HG03520 (cell line): ENCODE data around the gene ARSJ.

ENCODE experiments used
- ATAC-seq: cut with Tn5 transposase; IDR thresholded peaks from one replicate; pipeline ENCODE4 v1.9.1; 2021; ENCODE audit warnings: mild to moderate bottlenecking, moderate library complexity; ENCODE audit not compliant: unreplicated experiment

ARSJ gene

GRCh38 chr4:113990886-113991285 is 11.4 kb upstream of the ARSJ start:
- no peak for ATAC-seq

GRCh38 chr4:113987382-113987941 is 8.0 kb upstream of the ARSJ start:
- no peak for ATAC-seq

DNA sequence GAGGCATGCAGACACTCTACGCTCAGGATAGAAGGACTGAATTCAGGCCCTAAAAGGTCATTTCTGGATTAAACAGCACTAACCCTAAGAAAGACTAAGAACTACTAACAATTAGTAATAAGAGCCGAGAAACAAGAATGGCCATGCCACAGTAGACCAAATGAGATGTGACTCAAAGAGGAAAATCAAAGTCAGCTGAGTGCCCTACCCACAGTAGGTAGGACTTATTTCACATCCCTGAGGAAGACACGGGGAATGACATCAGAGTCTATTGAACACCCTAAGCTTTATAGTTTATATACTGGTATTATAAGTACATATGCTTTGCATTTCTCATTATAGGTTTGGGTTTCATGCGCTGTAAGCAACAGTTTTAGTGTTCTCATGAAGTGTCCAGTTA is 2.7 kb upstream of the ARSJ start:
- no peak for ATAC-seq

GRCh38 chr4:113981591-113981990 is 2.1 kb upstream of the ARSJ start:
- no peak for ATAC-seq

DNA sequence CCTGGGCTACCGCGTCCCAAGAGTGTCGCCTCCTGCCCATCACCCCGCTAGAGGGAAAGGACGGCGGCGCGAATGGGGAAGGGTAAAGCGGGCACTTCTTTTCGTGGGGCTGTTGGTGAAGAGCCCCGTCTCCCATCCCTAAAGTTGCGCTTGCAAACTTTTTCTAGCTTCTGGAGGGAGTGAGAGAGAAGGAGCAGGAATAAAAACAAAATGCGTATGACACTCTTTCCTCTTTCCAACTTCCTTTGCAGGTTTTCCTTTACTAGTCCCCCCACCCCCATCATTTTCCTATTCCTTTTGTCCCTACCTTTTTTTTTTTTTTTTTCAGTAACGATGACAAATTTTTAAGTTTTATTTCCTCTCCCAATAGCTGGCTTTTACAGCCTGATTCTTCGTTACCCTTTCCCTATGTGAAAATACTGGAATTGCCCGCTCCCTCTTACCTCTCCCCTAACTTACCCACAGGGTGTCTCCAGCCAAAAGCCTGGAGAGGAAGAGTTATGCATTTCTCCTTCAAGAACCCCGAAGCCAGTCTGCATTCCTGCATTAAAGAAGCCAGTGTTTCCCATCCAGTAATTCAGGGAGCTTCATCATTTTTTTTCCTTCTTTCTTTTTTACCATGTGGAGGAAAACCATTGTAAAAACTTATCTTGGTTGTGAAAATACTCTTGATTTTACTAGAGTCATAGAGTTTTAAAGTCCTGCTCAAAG is 613 bp upstream of the ARSJ start:
- no peak for ATAC-seq

DNA sequence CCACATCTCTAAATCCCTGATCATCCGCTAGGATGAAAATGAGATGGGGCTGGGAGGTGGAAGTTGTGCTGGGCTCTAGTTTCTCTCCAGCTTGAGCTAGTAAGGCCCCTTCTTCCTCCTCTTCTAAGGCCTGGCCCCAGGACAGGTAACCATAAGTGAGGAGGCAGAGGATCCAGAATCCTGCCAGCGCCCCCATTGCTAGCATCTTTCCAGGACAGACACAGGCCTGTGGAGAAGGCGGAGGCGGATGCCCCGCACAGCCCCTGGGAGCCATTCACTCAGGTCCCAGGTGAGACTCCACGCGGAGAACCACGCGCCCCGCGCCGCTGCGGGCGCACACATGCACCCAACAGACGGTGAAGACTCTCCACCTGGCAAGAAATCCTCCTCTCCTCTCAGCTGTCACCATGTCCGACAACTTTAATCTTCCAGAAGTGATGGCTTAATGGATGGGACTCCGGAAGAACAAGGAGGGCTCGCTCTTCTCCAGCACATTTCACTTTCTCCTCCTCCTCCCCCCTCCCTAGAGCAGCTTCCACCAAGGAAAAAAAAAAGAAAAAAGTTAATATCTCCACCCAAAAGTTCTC is 793 bp downstream of the ARSJ start:
- ATAC-seq = no peak

DNA sequence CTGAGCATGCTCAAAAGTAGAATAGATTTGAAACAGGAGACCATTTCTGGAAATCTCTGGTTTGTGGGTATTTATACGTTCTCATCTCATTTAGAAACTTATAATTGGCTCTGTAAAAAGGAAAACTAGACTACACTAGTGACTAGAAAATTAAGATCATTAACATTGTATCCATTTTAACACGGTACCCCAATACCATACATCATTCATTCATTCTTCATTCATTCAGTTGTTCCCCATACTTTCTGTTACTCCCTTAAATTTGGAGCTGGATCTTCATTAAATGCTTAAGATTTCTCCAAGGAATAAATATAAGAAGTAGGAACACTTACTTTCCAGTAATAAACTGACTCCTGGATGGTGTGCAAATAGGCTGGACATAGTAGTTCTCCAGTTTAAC is 1.3 kb downstream of the ARSJ start:
- ATAC-seq = no peak

DNA sequence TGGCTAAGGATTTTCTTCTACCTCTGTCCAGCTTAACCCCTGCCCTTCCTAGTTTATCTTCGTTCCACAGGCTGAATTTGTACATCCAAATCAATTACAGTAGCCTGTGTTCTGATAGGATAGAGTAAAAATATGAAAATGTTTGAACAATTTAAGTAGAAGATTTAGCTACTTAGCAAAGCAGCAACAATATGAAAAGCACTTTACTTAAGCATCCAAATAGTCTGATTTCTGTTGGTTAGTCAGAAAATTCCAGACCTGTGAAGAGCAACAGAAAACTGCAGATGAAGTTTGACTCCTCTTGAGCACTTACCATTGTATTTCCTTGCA is 2.0 kb downstream of the ARSJ start:
- ATAC-seq = no peak

DNA sequence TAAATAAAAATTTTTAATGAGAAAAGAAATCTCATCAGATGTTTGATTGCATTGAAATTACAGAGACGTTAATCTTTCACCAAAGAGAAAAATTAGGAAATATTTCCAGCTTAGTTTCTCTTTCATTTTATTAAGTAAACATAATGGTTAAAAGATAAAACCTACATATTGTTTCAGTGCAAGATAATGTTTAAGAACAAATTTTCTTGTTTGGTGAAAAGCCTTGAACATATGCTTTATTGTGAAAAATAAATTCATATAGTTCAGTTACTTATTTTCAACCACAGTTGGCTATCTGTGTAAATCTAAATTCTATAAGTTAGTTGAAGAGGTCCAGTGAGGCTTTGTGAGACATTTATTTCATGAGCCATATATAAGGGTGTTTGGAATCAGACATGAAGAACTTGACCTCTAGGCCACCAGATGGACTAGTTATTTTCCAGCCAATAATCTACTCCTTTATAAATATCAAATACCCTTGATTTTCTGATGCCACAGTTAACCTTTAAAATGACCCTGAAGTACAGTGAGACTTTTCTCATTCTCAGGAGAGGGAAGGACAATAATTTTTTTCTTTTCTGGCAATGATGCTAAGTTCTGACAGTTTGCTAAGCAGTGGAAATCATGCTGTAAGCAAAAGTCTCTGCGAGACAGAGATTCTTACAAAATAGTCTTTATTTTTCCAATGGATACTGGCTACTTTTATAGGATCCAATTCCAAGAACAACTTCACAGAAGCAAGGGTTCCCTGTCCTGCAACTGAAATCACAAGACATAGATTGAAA is 2.5 kb downstream of the ARSJ start:
- no peak for ATAC-seq

DNA sequence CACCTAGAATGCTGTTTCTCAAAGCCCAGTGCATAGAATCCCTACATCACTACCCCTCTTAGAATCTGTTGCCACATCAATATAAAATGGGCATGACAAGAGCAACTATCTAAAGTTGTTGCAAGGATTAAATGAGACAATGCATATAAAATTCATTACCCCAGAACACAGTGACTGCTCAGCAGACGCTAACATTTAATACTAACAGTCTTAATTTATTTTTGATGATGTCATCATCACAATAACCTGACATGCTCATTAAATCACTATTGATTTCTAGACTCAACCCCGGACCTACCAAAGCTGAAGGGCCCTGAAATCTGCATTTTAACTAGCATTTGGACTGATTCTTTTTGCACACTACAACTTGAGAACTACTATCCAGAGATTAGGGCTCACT is 3.9 kb downstream of the ARSJ start:
- no peak for ATAC-seq

DNA sequence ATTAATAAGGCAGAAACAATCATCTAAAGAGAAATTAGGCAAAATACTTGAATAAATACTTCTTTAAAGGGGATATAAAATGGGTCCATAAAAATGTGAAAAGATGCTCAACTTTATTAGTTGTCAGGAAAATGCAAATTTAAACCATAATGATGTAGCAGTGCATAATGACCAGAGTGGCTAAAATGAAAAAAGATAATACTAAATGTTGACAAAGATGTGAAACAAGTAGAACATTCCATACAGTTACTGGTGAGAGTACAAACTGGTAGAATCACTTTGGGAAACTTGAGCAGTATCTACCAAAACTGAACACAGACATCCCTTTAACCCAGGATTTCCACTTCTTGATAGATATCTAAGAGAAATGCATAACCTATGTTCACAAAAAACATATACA is 5.0 kb downstream of the ARSJ start:
- ATAC-seq = no peak

DNA sequence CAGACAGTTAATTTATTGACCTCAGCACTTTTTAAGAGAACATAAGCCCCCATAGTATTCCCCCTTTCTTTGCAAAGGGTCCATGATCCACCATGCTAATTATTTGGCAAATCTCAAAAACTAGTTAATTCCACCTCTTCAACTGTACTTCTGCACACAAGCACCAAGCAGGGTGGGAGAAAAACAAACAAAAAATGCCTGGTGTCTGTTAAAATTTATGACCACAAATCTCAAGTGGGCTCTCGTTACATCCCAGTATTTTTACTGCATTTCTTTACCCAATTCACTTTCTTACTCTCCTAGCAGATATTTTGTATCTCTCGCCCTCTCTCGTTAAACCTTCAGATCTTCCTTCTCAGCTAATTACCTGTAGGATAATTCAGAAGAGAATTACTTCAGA is 6.1 kb downstream of the ARSJ start:
- ATAC-seq = no peak

GRCh38 chr4:113972781-113973180 is 6.7 kb downstream of the ARSJ start:
- no peak for ATAC-seq

DNA sequence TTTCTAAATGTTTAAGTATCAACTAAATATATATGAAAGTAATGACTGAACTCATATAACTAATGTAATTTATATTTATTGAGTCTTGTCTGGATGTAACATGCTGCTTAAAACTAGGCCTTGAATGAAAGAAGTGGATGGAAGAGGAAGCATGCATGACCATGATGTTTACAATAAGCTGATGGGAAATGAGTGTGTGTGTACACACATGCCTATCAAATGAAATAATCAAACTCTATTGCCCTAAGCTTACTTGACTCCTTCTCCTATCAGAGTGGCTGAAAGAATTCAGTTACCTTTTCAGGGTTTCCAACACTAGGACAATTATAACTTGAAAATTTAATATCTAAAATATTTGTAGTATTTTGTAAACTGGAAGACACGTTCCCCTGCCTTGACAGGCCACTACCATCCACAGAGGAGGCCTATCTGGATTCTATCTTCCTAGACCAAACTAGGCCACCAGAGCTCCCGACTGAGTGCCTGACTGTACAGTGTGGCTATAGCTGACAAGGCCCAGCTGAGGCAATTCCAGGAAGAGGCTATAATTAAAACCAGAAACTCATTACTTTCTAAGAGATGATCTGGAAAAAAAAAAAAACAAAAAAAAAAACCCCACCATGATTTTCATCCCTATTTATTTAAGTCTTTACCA is 7.6 kb downstream of the ARSJ start:
- ATAC-seq = no peak

DNA sequence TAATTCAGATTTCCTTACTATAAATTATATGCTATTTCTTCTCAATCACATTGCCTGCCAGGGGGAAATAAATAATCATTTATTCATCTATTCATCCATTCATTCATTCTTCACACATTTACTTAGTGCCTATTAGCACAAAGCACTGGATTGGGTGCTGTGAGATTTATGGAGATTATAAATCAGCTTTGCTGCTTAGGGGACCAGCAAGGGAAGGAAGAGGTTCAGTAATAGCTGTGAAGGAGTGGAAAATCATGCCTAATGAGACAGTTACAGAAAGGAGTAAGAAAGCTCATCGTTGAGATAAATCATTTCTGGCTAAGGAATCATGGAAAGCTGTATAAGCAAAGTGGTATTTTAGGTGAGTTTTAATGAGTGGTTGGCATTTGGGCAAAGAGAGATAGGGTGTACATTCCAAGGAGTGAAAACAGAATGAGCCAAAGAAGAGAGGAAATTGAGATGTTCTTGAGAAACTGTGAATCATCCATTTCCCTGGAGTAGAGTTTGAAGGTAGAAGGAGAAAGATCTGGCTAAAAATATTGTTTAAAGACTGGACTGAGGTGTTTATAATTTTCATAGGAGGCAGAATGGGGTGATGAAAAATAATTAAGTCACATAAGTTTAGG is 9.6 kb downstream of the ARSJ start:
- no peak for ATAC-seq

DNA sequence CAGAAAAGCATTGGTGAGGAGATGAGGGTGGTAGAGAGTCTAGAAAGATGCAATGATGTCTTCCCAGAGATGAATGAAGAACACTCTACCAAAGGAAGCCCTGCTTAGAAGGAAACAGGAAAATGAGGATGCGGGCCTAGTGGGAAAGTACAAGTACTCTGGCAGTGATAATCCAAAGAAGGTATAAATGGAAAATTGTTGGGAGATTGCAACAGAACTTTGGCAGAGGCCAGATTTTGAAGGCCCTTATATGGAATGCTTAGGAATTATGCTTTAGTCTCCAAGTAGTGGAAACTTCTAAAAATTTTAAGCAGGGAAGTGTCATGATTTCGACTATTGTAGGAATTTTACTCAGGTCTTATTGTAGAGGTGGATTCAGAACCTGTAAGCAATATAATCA is 11.0 kb downstream of the ARSJ start:
- ATAC-seq = no peak

DNA sequence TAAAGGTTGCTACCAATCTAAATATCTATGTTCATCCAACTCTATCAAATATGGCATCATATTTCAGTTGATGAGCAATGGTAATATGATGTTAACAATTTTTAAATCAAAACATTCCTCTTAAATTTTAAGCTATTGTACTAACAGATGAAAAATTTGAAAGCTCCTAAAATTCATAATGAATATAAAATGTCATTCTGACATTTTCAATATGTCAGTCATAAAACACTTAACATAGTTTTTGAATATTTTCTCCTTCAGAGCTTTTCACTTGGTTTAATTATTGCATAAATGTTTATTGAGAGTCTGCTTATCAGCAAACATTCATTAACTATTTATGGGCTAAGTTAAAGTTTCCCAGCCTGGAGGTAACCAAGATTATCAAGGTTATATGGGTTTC is 11.8 kb downstream of the ARSJ start:
- ATAC-seq = no peak

DNA sequence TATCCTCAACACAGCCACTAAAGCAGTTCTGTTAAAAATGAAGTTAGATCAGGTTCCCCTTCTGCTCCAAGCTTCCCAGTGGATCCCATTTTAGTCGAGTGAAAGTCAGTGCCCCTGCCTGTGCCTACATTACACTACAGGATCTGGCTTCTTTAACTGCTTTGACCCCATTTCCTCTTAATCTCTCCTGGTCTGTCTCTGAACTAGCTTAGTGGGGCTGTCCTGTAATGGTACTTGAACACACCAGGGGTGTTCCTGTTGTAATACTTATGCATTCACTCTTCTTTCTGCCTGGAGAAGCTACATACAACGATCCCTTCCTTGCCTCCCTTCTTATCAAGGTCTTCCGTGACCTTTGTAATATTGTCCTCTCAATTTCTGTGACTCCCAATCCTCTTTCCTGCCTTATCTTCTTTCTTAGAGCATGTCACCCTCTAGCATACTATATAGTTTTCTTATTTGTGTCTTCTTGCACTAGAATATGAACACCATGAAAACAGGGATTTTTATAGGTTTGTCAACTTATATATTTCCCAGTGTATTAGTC is 16.7 kb downstream of the ARSJ start:
- ATAC-seq = no peak

GRCh38 chr4:113962016-113962347 is 17.5 kb downstream of the ARSJ start:
- ATAC-seq = no peak

- ATAC-seq = no peak
These were observed 18.6 kb downstream of the ARSJ start for GRCh38 chr4:113960684-113961321.
